GM12801 (cell line): ENCODE results near the gene PCYOX1L.

Experiments used
- CTCF ChIP-seq: IDR thresholded peaks from one replicate; pipeline ENCODE4 v1.5.1; 2011; ENCODE audit warnings: control low read depth; ENCODE audit not compliant: insufficient read length; ENCODE audit errors: extremely low read depth

The PCYOX1L gene

GRCh38 chr5:149388498-149389190, 30.8 kb downstream of the PCYOX1L start:
- no peak for TF ChIP-seq CTCF

GRCh38 chr5:149389552-149390495, 32.0 kb downstream of the PCYOX1L start:
- no peak for TF ChIP-seq CTCF

- no peak for TF ChIP-seq CTCF
Observed at GRCh38 chr5:149391524-149391923, 33.7 kb downstream of the PCYOX1L start.

GRCh38 chr5:149392718-149393117, 34.9 kb downstream of the PCYOX1L start:
- no peak for TF ChIP-seq CTCF

GRCh38 chr5:149397530-149397929, 39.7 kb downstream of the PCYOX1L start:
- no peak for TF ChIP-seq CTCF

- TF ChIP-seq CTCF: no peak
Observed at GRCh38 chr5:149399775-149400174, 41.9 kb downstream of the PCYOX1L start.

GRCh38 chr5:149400304-149400703, 42.5 kb downstream of the PCYOX1L start:
- TF ChIP-seq CTCF: no peak
